ENCODE measurements around the gene SMARCC1.
"Not testable (repeated sequence)": the region's sequence is repeated elsewhere in the genome, so short reads cannot be mapped to it uniquely, and the experiment has no call there.

The SMARCC1 gene

DNA sequence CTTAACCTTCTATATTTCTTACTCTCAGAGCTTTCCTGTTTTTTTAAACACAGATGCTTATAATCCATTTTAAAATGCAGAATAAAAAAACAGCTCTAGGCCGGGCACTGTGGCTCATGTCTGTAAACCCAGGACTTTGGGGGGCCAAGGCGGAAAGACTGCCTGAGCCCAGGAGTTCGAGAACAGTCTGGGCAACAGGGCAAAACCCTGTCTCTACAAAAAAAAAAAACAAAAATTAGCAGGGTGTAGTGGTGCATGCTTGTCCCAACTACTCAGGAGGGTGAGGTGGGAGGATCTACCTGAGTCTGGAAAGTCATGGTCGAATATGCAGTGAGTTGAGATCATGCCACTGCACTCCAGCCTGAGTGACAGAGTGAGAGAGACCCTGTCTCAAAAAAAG lies 15.5 kb downstream of the SMARCC1 start:
- H3K27ac ChIP-seq (ENCODE audit: low read length): no peak overlapping the region
- no peak overlapping the region for H3K4me2 ChIP-seq (ENCODE audit: low read length)
- no peaks in the 10 kb centered on the region for H3K9me3 ChIP-seq (ENCODE audit: insufficient read depth, low read length)
- H3K9ac ChIP-seq (ENCODE audit: low read length): no peak overlapping the region
- TF ChIP-seq, protein P1, sequence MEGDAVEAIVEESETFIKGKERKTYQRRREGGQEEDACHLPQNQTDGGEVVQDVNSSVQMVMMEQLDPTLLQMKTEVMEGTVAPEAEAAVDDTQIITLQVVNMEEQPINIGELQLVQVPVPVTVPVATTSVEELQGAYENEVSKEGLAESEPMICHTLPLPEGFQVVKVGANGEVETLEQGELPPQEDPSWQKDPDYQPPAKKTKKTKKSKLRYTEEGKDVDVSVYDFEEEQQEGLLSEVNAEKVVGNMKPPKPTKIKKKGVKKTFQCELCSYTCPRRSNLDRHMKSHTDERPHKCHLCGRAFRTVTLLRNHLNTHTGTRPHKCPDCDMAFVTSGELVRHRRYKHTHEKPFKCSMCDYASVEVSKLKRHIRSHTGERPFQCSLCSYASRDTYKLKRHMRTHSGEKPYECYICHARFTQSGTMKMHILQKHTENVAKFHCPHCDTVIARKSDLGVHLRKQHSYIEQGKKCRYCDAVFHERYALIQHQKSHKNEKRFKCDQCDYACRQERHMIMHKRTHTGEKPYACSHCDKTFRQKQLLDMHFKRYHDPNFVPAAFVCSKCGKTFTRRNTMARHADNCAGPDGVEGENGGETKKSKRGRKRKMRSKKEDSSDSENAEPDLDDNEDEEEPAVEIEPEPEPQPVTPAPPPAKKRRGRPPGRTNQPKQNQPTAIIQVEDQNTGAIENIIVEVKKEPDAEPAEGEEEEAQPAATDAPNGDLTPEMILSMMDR (IDR thresholded peaks at IDR 0.05; ENCODE audit: low read depth, low read length): no peak
- TF ChIP-seq EZH2phosphoT487 (IDR thresholded peaks at IDR 0.05; ENCODE audit: low read depth): no peak
- H3K79me2 ChIP-seq (ENCODE audit: low read length): peaks cover 99% of the 10 kb centered on the region
- peaks cover 39% of the 10 kb centered on the region for H4K20me1 ChIP-seq (ENCODE audit: insufficient read depth, low read length)
- H3K4me1 ChIP-seq (ENCODE audit: low read length): no peaks in the 10 kb centered on the region
- peaks cover 37% of the 10 kb centered on the region for H3K36me3 ChIP-seq (replicated peaks; ENCODE audit: low read depth, low read length)
- no peak overlapping the region for H2AFZ ChIP-seq (ENCODE audit: low read depth, low read length)
- H3K4me3 ChIP-seq (ENCODE audit: low read length): no peak overlapping the region
- H3K27me3 ChIP-seq (ENCODE audit: low read depth, low read length): no peaks in the 10 kb centered on the region

DNA sequence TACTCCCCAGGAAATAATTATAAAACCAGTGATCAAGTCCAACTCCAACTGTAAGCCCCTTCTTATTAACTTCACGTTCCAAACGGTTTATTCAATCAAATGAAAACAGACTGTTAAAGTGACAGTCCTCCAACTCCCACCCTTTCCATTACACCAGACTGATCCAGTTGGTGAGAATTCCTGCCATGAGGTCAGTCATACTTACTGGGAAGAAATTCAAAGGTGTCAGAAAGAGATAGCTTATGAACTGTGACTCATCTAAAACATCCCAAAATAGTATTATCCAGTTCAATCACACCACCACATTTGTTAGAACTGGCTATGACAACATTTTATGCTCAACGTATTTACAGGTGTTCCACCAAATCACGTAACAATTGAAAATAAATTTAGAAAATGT lies 19.5 kb downstream of the SMARCC1 start:
- peaks cover 32% of the 10 kb centered on the region for H3K36me3 ChIP-seq (replicated peaks; ENCODE audit: low read depth, low read length)
- no peak for TF ChIP-seq EZH2phosphoT487 (IDR thresholded peaks at IDR 0.05; ENCODE audit: low read depth)
- TF ChIP-seq, protein P1 (IDR thresholded peaks at IDR 0.05; ENCODE audit: low read depth, low read length): no peak

DNA sequence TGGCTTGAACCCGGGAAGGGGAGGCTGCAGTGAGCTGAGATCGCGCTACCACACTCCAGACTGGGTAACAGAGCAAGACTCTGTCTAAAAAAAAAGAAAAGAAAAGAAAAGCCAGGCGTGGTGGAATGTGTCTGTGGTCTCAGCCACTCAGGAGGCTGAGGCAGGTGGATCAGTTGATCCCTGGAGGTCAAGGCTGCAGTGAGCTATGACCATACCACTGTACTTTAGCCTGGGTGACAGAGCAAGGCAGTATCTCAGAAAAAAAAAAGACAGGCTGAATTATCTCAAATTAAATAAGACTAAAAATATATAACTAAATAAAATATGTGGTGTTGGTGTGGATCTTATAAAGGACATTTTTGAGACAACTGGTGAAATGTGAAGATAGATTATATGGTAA lies 20.6 kb downstream of the SMARCC1 start:
- peaks cover 37% of the 10 kb centered on the region for H3K36me3 ChIP-seq (replicated peaks; ENCODE audit: low read depth, low read length)
- H2AFZ ChIP-seq (ENCODE audit: low read depth, low read length): no peak overlapping the region
- H3K27me3 ChIP-seq (ENCODE audit: low read depth, low read length): no peaks in the 10 kb centered on the region
- no peaks in the 10 kb centered on the region for H3K4me1 ChIP-seq (ENCODE audit: low read length)
- no peak overlapping the region for H3K9ac ChIP-seq (ENCODE audit: low read length)
- H4K20me1 ChIP-seq (ENCODE audit: insufficient read depth, low read length): peaks cover 51% of the 10 kb centered on the region
- H3K79me2 ChIP-seq (ENCODE audit: low read length): peaks cover 97% of the 10 kb centered on the region
- TF ChIP-seq EZH2phosphoT487 (IDR thresholded peaks at IDR 0.05; ENCODE audit: low read depth): no peak
- TF ChIP-seq, protein P1 (IDR thresholded peaks at IDR 0.05; ENCODE audit: low read depth, low read length): no peak
- H3K27ac ChIP-seq (ENCODE audit: low read length): no peak overlapping the region
- no peak overlapping the region for H3K4me2 ChIP-seq (ENCODE audit: low read length)
- no peak overlapping the region for H3K4me3 ChIP-seq (ENCODE audit: low read length)
- no peaks in the 10 kb centered on the region for H3K9me3 ChIP-seq (ENCODE audit: insufficient read depth, low read length)

More for the DNA sequence above, 19.5 kb downstream of the SMARCC1 start:
- Histone ChIP-seq H2AFZ (ENCODE audit: low read depth, low read length) (no peak overlapping the region), H3K27ac (ENCODE audit: low read length) (no peak overlapping the region), H3K79me2 (ENCODE audit: low read length) (peaks cover 97% of the 10 kb centered on the region), H3K9ac (ENCODE audit: low read length) (no peak overlapping the region), H3K4me3 (ENCODE audit: low read length) (no peak overlapping the region), H4K20me1 (ENCODE audit: insufficient read depth, low read length) (peaks cover 48% of the 10 kb centered on the region), H3K4me2 (ENCODE audit: low read length) (no peak overlapping the region), H3K9me3 (ENCODE audit: insufficient read depth, low read length) (no peaks in the 10 kb centered on the region), H3K27me3 (ENCODE audit: low read depth, low read length) (no peaks in the 10 kb centered on the region), H3K4me1 (ENCODE audit: low read length) (no peaks in the 10 kb centered on the region)

DNA sequence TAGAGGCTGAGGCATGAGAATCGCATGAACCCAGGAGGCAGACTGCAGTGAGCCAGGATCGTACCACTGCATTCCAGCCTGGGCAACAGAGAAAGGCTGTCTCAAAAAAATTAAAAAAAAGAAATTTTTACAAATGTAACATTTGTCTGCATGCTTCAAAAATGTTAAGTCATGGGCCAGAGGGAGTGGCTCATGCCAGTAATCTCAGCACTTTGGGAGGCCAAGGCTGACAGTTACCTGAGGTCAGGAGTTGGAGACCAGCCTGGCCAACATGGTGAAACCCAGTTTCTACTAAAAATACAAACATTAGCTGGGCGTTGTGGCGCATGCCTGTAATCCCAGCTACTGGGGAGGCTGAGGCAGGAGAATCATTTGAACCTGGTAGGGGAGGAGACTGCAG lies 21.5 kb downstream of the SMARCC1 start:
- Histone ChIP-seq H4K20me1 (ENCODE audit: insufficient read depth, low read length) (peaks cover 48% of the 10 kb centered on the region), H3K36me3 (replicated peaks; ENCODE audit: low read depth, low read length) (peaks cover 32% of the 10 kb centered on the region), H3K79me2 (ENCODE audit: low read length) (peaks cover 97% of the 10 kb centered on the region)
- H3K4me1 ChIP-seq (ENCODE audit: low read length); H3K9me3 ChIP-seq (ENCODE audit: insufficient read depth, low read length); H3K4me3 ChIP-seq (ENCODE audit: low read length); H3K9ac ChIP-seq (ENCODE audit: low read length); H2AFZ ChIP-seq (ENCODE audit: low read depth, low read length); H3K27ac ChIP-seq (ENCODE audit: low read length); H3K4me2 ChIP-seq (ENCODE audit: low read length); H3K27me3 ChIP-seq (ENCODE audit: low read depth, low read length): not testable (repeated sequence)

All from OCI-LY3 (cell line).